ENCODE data around the gene ARMC2. TPM values are rescaled to one million over a fixed set of nuclear protein-coding genes. Genes with fewer than 3 reads are reported as not detected.

ARMC2 gene
- total RNA-seq, 1 donor: 2.4 TPM

GRCh38 chr6:108941859-108942258 lies 93.6 kb downstream of the ARMC2 start:
- H3K27me3 ChIP-seq (ENCODE audit: insufficient read depth, low read length): no peaks in the 10 kb centered on the region
- no peak overlapping the region for H3K4me3 ChIP-seq (ENCODE audit: low read length)
- no peaks in the 10 kb centered on the region for H3K9me3 ChIP-seq (ENCODE audit: low read depth, low read length)
- peaks cover 21% of the 10 kb centered on the region for H3K4me1 ChIP-seq (ENCODE audit: insufficient read depth, low read length)

GRCh38 chr6:108942556-108943492 lies 94.6 kb downstream of the ARMC2 start:
- no peak overlapping the region for H3K4me3 ChIP-seq (ENCODE audit: low read length)
- H3K9me3 ChIP-seq (ENCODE audit: low read depth, low read length): no peaks in the 10 kb centered on the region
- H3K27me3 ChIP-seq (ENCODE audit: insufficient read depth, low read length): no peaks in the 10 kb centered on the region
- H3K4me1 ChIP-seq (ENCODE audit: insufficient read depth, low read length): peaks cover 27% of the 10 kb centered on the region

DNA sequence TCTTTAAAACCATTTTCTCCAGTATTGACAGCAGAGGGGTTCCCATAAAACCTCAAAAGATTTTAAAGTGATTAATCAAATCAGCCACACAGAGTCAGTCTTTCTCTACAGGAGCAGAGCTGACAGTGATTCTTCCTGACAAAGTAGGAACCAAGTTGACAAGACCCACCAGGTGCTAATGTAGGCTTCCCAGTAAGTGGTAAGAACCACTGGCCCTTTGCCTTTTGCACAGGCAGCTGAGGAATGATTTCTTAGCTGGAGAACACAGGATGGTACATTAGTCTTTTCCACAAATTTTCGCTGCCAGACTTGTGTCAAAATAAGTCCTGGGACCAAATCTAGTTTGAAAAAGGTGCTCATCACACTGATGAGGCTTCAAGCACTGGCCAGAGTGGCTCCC lies 95.8 kb downstream of the ARMC2 start:
- Histone ChIP-seq H3K27me3 (ENCODE audit: insufficient read depth, low read length) (no peaks in the 10 kb centered on the region), H3K9me3 (ENCODE audit: low read depth, low read length) (no peaks in the 10 kb centered on the region), H3K4me1 (ENCODE audit: insufficient read depth, low read length) (peaks cover 27% of the 10 kb centered on the region), H3K4me3 (ENCODE audit: low read length) (no peak overlapping the region)

- Histone ChIP-seq H3K4me1 (ENCODE audit: insufficient read depth, low read length) (peaks cover 27% of the 10 kb centered on the region), H3K4me3 (ENCODE audit: low read length) (no peak overlapping the region), H3K27me3 (ENCODE audit: insufficient read depth, low read length) (no peaks in the 10 kb centered on the region), H3K9me3 (ENCODE audit: low read depth, low read length) (no peaks in the 10 kb centered on the region)
Measured at GRCh38 chr6:108944707-108945680, 96.8 kb downstream of the ARMC2 start.

DNA sequence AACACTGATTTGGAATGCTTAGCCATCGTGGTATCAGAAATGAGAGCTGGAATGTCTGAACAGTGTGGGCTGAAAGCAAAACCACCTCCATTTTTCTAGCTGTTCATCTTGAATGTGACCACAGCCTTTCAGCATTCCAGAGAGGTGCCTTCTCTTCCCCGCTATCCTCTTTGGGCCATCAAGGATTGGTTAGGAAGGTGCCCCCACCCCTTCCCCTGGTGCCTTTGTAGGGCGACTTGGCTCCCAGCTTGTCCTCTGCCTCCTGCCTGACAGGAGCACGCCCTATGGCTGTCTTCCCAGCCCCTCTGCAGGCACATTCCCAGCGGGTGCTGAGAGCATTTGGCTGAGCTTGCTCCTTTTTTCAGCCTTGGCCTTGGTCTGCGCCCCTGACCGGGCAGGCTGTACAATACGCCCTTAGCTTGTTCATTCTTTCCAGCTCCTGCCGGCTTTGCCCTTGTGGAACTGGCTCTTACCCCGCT lies 97.5 kb downstream of the ARMC2 start:
- Histone ChIP-seq H3K9me3 (ENCODE audit: low read depth, low read length) (no peaks in the 10 kb centered on the region), H3K27me3 (ENCODE audit: insufficient read depth, low read length) (no peaks in the 10 kb centered on the region), H3K4me1 (ENCODE audit: insufficient read depth, low read length) (peaks cover 28% of the 10 kb centered on the region), H3K4me3 (ENCODE audit: low read length) (no peak overlapping the region)

DNA sequence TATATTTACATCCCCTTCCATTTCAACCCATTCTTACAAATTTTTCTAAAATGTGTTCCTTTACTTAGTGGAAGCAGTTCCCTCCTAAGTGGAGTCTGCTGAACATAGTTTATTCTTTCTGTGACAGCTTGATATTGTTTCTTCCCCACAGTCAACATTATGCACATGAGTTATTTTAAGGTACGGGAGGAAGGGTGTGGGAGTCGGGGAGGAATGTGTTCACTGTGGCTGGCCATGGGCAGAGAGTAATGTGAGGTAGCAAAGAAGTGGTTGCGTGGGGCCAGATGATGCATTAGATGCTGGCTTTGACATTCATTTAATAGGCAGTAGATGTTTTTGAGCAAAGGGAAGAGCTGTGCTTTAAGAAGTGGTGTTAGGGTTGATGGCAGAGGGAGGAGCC lies 98.5 kb downstream of the ARMC2 start:
- Histone ChIP-seq H3K9me3 (ENCODE audit: low read depth, low read length) (no peaks in the 10 kb centered on the region), H3K27me3 (ENCODE audit: insufficient read depth, low read length) (no peaks in the 10 kb centered on the region), H3K4me1 (ENCODE audit: insufficient read depth, low read length) (peaks cover 38% of the 10 kb centered on the region), H3K4me3 (ENCODE audit: low read length) (no peak overlapping the region)

DNA sequence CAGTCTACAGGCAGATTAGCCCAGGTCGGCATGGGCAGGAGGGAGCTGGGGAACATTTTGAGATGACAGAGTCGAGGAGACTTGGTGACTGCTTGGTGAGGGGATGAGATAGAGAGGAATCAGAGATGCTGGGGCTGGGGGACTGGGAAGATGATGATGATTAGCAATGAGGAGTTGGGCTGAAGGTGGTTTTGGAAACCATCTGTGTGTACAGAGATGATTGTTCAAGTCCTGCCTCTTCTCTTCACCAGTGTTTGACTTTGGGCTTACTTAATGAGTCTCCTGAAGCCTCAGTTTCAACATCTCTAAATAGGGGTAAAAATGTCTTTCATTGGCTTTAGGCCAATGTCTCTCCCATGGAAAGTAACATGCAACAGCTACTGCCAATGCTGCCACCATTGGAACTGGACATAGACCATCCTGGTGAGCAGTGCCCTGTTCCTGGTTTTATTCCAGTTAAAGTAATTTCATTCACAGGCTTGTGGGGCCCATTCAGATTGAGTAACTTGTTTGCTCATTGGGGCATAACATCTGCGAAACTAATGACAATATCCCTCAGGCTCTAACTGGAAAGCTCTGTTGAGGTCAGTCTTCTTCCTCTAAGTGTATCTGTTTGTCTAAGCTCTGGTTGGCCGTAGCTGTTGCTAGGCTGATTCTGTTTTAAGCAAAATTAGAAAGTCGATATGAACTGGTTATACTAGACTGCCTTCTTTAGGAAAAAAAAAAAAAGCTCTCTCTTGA lies 99.1 kb downstream of the ARMC2 start:
- no peaks in the 10 kb centered on the region for H3K9me3 ChIP-seq (ENCODE audit: low read depth, low read length)
- H3K4me3 ChIP-seq (ENCODE audit: low read length): no peak overlapping the region
- peaks cover 33% of the 10 kb centered on the region for H3K4me1 ChIP-seq (ENCODE audit: insufficient read depth, low read length)
- no peaks in the 10 kb centered on the region for H3K27me3 ChIP-seq (ENCODE audit: insufficient read depth, low read length)

GRCh38 chr6:108948181-108948661 lies 100.0 kb downstream of the ARMC2 start:
- Histone ChIP-seq H3K27me3 (ENCODE audit: insufficient read depth, low read length) (no peaks in the 10 kb centered on the region), H3K4me1 (ENCODE audit: insufficient read depth, low read length) (peaks cover 24% of the 10 kb centered on the region), H3K9me3 (ENCODE audit: low read depth, low read length) (no peaks in the 10 kb centered on the region), H3K4me3 (ENCODE audit: low read length) (no peak overlapping the region)

- Histone ChIP-seq H3K27me3 (ENCODE audit: insufficient read depth, low read length) (no peaks in the 10 kb centered on the region), H3K4me3 (ENCODE audit: low read length) (no peak overlapping the region), H3K4me1 (ENCODE audit: insufficient read depth, low read length) (peaks cover 31% of the 10 kb centered on the region), H3K9me3 (ENCODE audit: low read depth, low read length) (no peaks in the 10 kb centered on the region)
Measured at GRCh38 chr6:108951351-108951953, 103.2 kb downstream of the ARMC2 start.

DNA sequence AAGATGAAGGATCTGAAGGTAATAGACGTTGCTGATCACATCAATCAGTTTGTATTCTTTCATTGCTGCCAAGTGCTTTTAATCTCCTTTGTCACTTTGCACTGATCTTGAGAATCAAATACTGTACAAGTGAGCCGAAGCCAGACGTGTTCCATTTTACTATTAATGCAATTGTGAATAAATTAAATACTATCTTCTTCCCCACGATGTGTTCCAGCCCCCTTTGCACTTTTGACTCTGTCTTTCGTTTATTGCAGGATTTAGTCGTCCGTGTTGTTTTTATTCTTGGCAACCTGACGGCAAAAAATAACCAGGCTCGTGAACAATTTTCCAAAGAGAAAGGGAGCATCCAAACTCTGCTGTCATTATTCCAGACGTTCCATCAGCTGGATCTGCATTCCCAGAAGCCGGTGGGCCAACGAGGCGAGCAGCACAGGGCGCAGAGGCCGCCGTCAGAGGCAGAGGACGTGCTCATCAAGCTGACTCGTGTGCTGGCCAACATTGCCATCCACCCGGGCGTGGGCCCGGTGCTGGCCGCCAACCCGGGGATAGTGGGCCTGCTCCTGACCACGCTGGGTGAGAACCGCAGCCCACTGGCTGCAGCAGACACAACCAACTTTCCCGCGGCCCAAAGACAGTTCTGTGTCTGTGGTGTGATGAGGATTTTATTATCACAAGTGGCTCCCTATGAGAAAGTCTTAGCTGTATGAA lies 104.7 kb downstream of the ARMC2 start:
- H3K9me3 ChIP-seq (ENCODE audit: low read depth, low read length): no peaks in the 10 kb centered on the region

GRCh38 chr6:108953681-108954080 lies 105.5 kb downstream of the ARMC2 start:
- Histone ChIP-seq H3K4me1 (ENCODE audit: insufficient read depth, low read length) (peaks cover 24% of the 10 kb centered on the region), H3K9me3 (ENCODE audit: low read depth, low read length) (no peaks in the 10 kb centered on the region), H3K27me3 (ENCODE audit: insufficient read depth, low read length) (no peaks in the 10 kb centered on the region), H3K4me3 (ENCODE audit: low read length) (no peak overlapping the region)

More for the DNA sequence above, 104.7 kb downstream of the ARMC2 start:
- H3K27me3 ChIP-seq (ENCODE audit: insufficient read depth, low read length): no peaks in the 10 kb centered on the region
- no peak overlapping the region for H3K4me3 ChIP-seq (ENCODE audit: low read length)
- peaks cover 22% of the 10 kb centered on the region for H3K4me1 ChIP-seq (ENCODE audit: insufficient read depth, low read length)

- no peaks in the 10 kb centered on the region for H3K27me3 ChIP-seq (ENCODE audit: insufficient read depth, low read length)
- H3K4me3 ChIP-seq (ENCODE audit: low read length): no peak overlapping the region
- H3K4me1 ChIP-seq (ENCODE audit: insufficient read depth, low read length): peaks cover 38% of the 10 kb centered on the region
- no peaks in the 10 kb centered on the region for H3K9me3 ChIP-seq (ENCODE audit: low read depth, low read length)
Measured at GRCh38 chr6:108955329-108955949, 107.2 kb downstream of the ARMC2 start.

DNA sequence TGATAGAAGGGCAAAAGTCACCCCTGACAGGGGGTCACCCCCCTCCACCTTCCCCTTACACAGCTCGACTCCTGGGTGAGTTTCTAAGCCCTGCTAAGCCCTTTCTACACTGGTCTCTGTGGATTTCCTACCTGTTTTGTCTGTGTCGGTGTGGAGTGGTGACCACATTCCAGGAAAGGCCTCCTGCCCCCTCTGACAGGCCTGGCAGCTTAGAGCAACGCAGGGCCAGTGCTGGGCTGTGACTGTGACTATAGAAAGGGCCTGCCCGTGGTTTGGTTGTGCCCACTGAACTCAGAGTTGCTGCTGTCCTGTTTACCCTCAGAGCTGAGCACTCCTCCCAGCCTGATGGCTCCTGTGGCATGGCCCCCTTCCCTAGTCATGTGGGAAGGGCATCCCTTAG lies 109.0 kb downstream of the ARMC2 start:
- H3K9me3 ChIP-seq (ENCODE audit: low read depth, low read length): no peaks in the 10 kb centered on the region
- H3K4me1 ChIP-seq (ENCODE audit: insufficient read depth, low read length): peaks cover 27% of the 10 kb centered on the region
- H3K4me3 ChIP-seq (ENCODE audit: low read length): no peak overlapping the region
- no peaks in the 10 kb centered on the region for H3K27me3 ChIP-seq (ENCODE audit: insufficient read depth, low read length)

Measured in mononuclear cell (primary cell).